Glutamatergic neuron (in vitro differentiated cells): ENCODE measurements around the gene KANK4. TPM values are rescaled to one million over a fixed set of nuclear protein-coding genes. Genes with fewer than 3 reads are reported as not detected.

Source experiments
- DNase-seq: peaks from one replicate; pipeline ENCODE4 v3.0.0; 2022
- H3K27ac Mint-ChIP-seq: one replicate; pipeline ENCODE4 v1.8.0; 2020; ENCODE audit warnings: mild to moderate bottlenecking, mixed read lengths, inconsistent platforms; ENCODE audit not compliant: unreplicated experiment
- H3K27me3 Mint-ChIP-seq: one replicate; pipeline ENCODE4 v1.8.0; 2020; ENCODE audit warnings: mild to moderate bottlenecking, moderate library complexity, mixed read lengths, inconsistent platforms; ENCODE audit not compliant: unreplicated experiment
- H3K36me3 Mint-ChIP-seq: one replicate; pipeline ENCODE4 v1.8.0; 2020; ENCODE audit warnings: mild to moderate bottlenecking, mixed read lengths, inconsistent platforms; ENCODE audit not compliant: unreplicated experiment
- H3K4me1 Mint-ChIP-seq: one replicate; pipeline ENCODE4 v1.8.0; 2020; ENCODE audit warnings: mild to moderate bottlenecking, low read depth, mixed read lengths, inconsistent platforms; ENCODE audit not compliant: unreplicated experiment
- H3K4me3 Mint-ChIP-seq: one replicate; pipeline ENCODE4 v1.8.0; 2020; ENCODE audit warnings: mild to moderate bottlenecking, mixed read lengths, inconsistent platforms; ENCODE audit not compliant: unreplicated experiment
- H3K9me3 Mint-ChIP-seq: one replicate; pipeline ENCODE4 v1.8.0; 2020; ENCODE audit warnings: mild to moderate bottlenecking, moderate library complexity, mixed read lengths, inconsistent platforms; ENCODE audit not compliant: unreplicated experiment
- CTCF ChIP-seq: fragments of 200-600 bp; sonication (generic); IDR thresholded peaks from one replicate; pipeline ENCODE4 v1.5.0; 2021; ENCODE audit not compliant: partially characterized antibody, unreplicated experiment
- total RNA-seq: library from RNA; stranded (reverse); fragmentation: NEBNext Ultra II Directional; extraction: Animal tissue kit (Norgen Biotek cat#: 25700); gene quantifications from one replicate; pipeline ENCODE4 v1.2.1, GENCODE V29; 2021; ENCODE audit not compliant: unreplicated experiment

The KANK4 gene
- total RNA-seq, 1 donor from 2014 or later, result not detected

GRCh38 chr1:62208970-62209369 is 110.3 kb downstream of the KANK4 start:
- Mint-ChIP-seq H3K9me3 (peaks cover 3% of the 10 kb centered on the region), H3K27ac (no peak overlapping the region), H3K27me3 (no peaks in the 10 kb centered on the region), H3K36me3 (peaks cover 34% of the 10 kb centered on the region), H3K4me3 (no peak overlapping the region), H3K4me1 (no peaks in the 10 kb centered on the region)
- no peak for DNase-seq
- TF ChIP-seq CTCF, result no peak

- peaks cover 3% of the 10 kb centered on the region for H3K9me3 Mint-ChIP-seq
Observed at GRCh38 chr1:62208087-62208486, 111.1 kb downstream of the KANK4 start.

GRCh38 chr1:62207187-62207586 is 112.0 kb downstream of the KANK4 start:
- Mint-ChIP-seq H3K9me3 (peaks cover 3% of the 10 kb centered on the region), H3K4me1 (no peaks in the 10 kb centered on the region), H3K36me3 (peaks cover 34% of the 10 kb centered on the region), H3K27me3 (no peaks in the 10 kb centered on the region), H3K27ac (no peak overlapping the region), H3K4me3 (no peak overlapping the region)
- no peak for DNase-seq
- TF ChIP-seq CTCF, result no peak

More at GRCh38 chr1:62208087-62208486, 111.1 kb downstream of the KANK4 start:
- H3K36me3 Mint-ChIP-seq, result peaks cover 34% of the 10 kb centered on the region
- no peak overlapping the region for H3K27ac Mint-ChIP-seq
- H3K27me3 Mint-ChIP-seq, result no peaks in the 10 kb centered on the region
- TF ChIP-seq CTCF, result no peak
- no peaks in the 10 kb centered on the region for H3K4me1 Mint-ChIP-seq
- DNase-seq, result no peak
- no peak overlapping the region for H3K4me3 Mint-ChIP-seq

GRCh38 chr1:62198781-62199125 is 120.5 kb downstream of the KANK4 start:
- no peak for DNase-seq
- Mint-ChIP-seq H3K4me1 (peaks cover 6% of the 10 kb centered on the region), H3K36me3 (peaks cover 6% of the 10 kb centered on the region), H3K9me3 (peaks cover 2% of the 10 kb centered on the region), H3K27me3 (peaks cover 12% of the 10 kb centered on the region), H3K4me3 (no peak overlapping the region), H3K27ac (no peak overlapping the region)
- no peak for TF ChIP-seq CTCF

GRCh38 chr1:62198069-62198780 is 121.0 kb downstream of the KANK4 start:
- Mint-ChIP-seq H3K27me3 (peaks cover 12% of the 10 kb centered on the region), H3K27ac (no peak overlapping the region), H3K9me3 (peaks cover 2% of the 10 kb centered on the region), H3K4me3 (no peak overlapping the region), H3K4me1 (peaks cover 6% of the 10 kb centered on the region), H3K36me3 (peaks cover 6% of the 10 kb centered on the region)
- TF ChIP-seq CTCF, result no peak
- no peak for DNase-seq
